DND-41 (cell line): Measurements from ENCODE around the gene JAKMIP1.

ENCODE experiments used
- ATAC-seq: fragments of 200-7000 bp; cut with Tn5 transposase; 3 replicates; pipeline ENCODE4 v1.9.1; 2021; ENCODE audit warnings: low read depth; ENCODE audit not compliant: insufficient read depth
- DNase-seq: peaks from one replicate; pipeline ENCODE4 v3.0.0-alpha.2; 2020
- H2AFZ ChIP-seq: 2 replicates; pipeline ENCODE4 v1.6.0; 2012; ENCODE audit warnings: low read depth, low read length
- H3K27ac ChIP-seq: 2 replicates; pipeline ENCODE4 v1.5.1; 2012; ENCODE audit warnings: low read length, inconsistent platforms
- H3K27me3 ChIP-seq: fragments of 200-600 bp; sonication (generic); 2 replicates; pipeline ENCODE4 v1.6.0; 2012; ENCODE audit warnings: low read length, mild to moderate bottlenecking, inconsistent platforms; ENCODE audit not compliant: insufficient read depth, poor library complexity
- H3K36me3 ChIP-seq: 2 replicates; pipeline ENCODE4 v1.5.1; 2012; ENCODE audit warnings: low read length, inconsistent platforms; ENCODE audit not compliant: insufficient read depth
- H3K4me1 ChIP-seq: 2 replicates; pipeline ENCODE4 v1.5.1; 2012; ENCODE audit warnings: mild to moderate bottlenecking, low read length; ENCODE audit not compliant: insufficient read depth
- H3K4me2 ChIP-seq: 2 replicates; pipeline ENCODE4 v1.6.0; 2012; ENCODE audit warnings: mild to moderate bottlenecking, moderate library complexity, low read length, inconsistent platforms; ENCODE audit not compliant: insufficient read depth
- H3K4me3 ChIP-seq, 2 experiments: fragments of 200-600 bp in 1 of 2; shearing (Covaris generic) in 1 of 2; 2 replicates each; pipeline ENCODE4 v1.5.1; 2012 to 2016; ENCODE audit warnings: inconsistent platforms in 2 of 2, low read length in 2 of 2, mild to moderate bottlenecking in 2 of 2, low read depth in 1 of 2, moderate library complexity in 1 of 2
- H3K79me2 ChIP-seq: 2 replicates; pipeline ENCODE4 v1.6.0; 2012; ENCODE audit warnings: low read length, inconsistent platforms; ENCODE audit not compliant: insufficient read depth
- H3K9ac ChIP-seq: 2 replicates; pipeline ENCODE4 v1.6.0; 2012; ENCODE audit warnings: low read depth, mild to moderate bottlenecking, inconsistent platforms, low read length, moderate library complexity
- H3K9me3 ChIP-seq: 2 replicates; pipeline ENCODE4 v1.5.1; 2012; ENCODE audit warnings: low read length, moderate library complexity, mild to moderate bottlenecking, inconsistent platforms; ENCODE audit not compliant: insufficient read depth, severe bottlenecking
- H4K20me1 ChIP-seq: 2 replicates; pipeline ENCODE4 v1.6.0; 2012; ENCODE audit warnings: low read length; ENCODE audit not compliant: insufficient read depth
- CTCF ChIP-seq: IDR thresholded peaks from 2 replicates; pipeline ENCODE4 v1.5.1; 2012; ENCODE audit warnings: borderline replicate concordance, low read length, moderate library complexity, mild to moderate bottlenecking; ENCODE audit not compliant: poor library complexity, severe bottlenecking; ENCODE audit errors: extremely low read depth
- EZH2 ChIP-seq: IDR thresholded peaks from 3 replicates; pipeline ENCODE4 v1.6.1; 2012; ENCODE audit warnings: borderline replicate concordance, low read depth, mild to moderate bottlenecking, moderate library complexity, low read length, inconsistent platforms; ENCODE audit not compliant: severe bottlenecking

Gene JAKMIP1

GRCh38 chr4:6047130-6047673 lies 153.1 kb downstream of the JAKMIP1 start:
- TF ChIP-seq EZH2 (no peak), CTCF (no peak)
- ATAC-seq: no peak
- H3K4me2 ChIP-seq: no peak overlapping the region

GRCh38 chr4:6046526-6047129 lies 153.7 kb downstream of the JAKMIP1 start:
- Histone ChIP-seq H3K9ac (no peak overlapping the region), H3K79me2 (no peaks in the 10 kb centered on the region), H2AFZ (no peak overlapping the region), H4K20me1 (no peaks in the 10 kb centered on the region), H3K4me3 (no peak overlapping the region), H3K27ac (no peak overlapping the region), H3K4me2 (no peak overlapping the region), H3K4me1 (no peaks in the 10 kb centered on the region), H3K9me3 (no peaks in the 10 kb centered on the region), H3K27me3 (no peaks in the 10 kb centered on the region), H3K36me3 (no peaks in the 10 kb centered on the region)
- DNase-seq: no peak
- ATAC-seq: no peak
- TF ChIP-seq EZH2: no peak
- TF ChIP-seq CTCF: no peak

More at GRCh38 chr4:6047130-6047673, 153.1 kb downstream of the JAKMIP1 start:
- Histone ChIP-seq H3K27me3 (no peaks in the 10 kb centered on the region), H3K4me3 (no peak overlapping the region), H3K79me2 (no peaks in the 10 kb centered on the region), H3K9me3 (no peaks in the 10 kb centered on the region), H3K9ac (no peak overlapping the region), H3K27ac (no peak overlapping the region), H3K36me3 (no peaks in the 10 kb centered on the region), H4K20me1 (no peaks in the 10 kb centered on the region), H2AFZ (no peak overlapping the region), H3K4me1 (no peaks in the 10 kb centered on the region)
- no peak for DNase-seq

GRCh38 chr4:6044805-6045204 lies 155.5 kb downstream of the JAKMIP1 start:
- TF ChIP-seq CTCF: peak; percentile 17
- no peak for TF ChIP-seq EZH2
- Histone ChIP-seq H3K36me3 (no peaks in the 10 kb centered on the region), H2AFZ (no peak overlapping the region), H3K9me3 (no peaks in the 10 kb centered on the region), H3K27ac (no peak overlapping the region), H3K4me3 (no peak overlapping the region), H3K4me1 (no peaks in the 10 kb centered on the region), H3K79me2 (no peaks in the 10 kb centered on the region), H3K9ac (no peak overlapping the region), H4K20me1 (no peaks in the 10 kb centered on the region), H3K27me3 (no peaks in the 10 kb centered on the region), H3K4me2 (no peak overlapping the region)
- DNase-seq (no peak), ATAC-seq (no peak)
